DMS79 treated with DMSO at 0.1 percent for 48 hours (cell line): ENCODE results near the gene NFATC2.

ENCODE experiments used
- DNase-seq: peaks from one replicate; lab custom pipeline; 2025; lab: John Stamatoyannopoulos, UW

The NFATC2 gene

DNA sequence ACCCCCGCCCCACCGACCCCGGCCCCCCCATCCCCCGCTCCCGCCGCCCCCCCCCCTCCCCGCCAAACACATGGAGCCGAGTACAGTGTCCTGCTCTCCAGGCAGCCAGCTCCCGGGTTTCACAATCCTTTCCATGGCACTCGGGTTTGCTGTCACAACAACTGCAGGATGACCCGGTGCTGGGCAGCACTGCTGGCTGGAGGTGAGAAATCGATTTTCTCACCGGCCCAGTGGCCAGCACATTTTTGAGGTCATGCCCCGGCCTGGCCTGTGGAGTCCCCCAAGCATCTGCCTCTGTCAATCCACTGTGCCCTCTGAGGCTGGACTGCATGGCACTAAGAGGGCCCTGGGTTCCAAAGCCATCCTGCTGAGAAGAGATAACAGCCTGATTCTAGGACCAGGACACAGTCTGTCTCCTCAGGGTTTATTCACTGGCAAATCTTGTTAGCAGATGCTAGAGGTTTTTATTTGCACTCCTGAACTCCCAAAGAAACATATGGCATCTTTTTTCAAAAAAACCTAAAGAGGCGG is 129.5 kb downstream of the NFATC2 start:
- no peak for DNase-seq

DNA sequence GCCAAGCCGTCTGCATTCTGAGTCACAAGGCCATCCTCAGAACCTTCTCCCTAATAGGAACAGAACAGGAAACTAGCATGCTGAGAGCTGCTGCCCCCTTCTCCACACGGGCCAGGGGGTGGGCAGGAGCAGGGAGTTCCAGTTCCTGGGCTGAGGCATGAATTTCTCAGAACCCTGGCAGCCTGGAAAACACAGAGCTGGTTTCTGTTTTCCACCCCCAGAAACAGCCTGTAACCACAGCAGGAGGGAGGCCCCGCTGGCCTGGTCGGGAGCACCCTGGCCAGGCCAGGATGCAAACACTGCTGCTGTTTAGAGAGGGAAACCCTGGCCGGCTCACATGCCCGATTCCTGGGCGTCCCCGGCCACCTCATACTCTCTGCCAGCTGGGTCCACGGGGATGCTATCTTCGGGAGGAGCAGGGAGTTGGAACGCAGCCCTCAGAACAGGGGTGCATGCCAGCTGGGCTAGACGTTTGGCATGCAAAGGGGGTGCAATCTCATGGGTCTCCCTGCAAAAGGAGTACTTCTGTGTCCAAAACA is 130.1 kb downstream of the NFATC2 start:
- DNase-seq, result no peak

DNA sequence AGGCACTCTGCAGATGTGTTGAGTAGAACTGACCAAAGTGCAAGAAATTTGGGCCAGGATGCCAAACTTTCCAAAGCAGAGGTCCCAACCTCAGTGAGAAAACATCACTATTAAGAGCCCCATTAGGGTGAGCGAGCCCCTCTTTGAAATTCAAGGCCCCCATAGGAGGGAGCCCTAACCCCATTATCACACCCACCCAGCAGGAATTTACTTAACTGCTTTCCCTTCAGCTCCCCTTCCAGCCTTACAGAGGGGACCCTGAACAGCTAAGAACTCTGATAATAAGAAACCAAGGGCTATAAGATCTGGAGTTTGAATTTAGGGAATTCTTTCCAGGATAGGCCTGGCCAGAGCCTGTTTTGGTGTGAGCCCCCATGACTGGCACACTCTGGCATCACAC is 130.6 kb downstream of the NFATC2 start:
- DNase-seq, result no peak

DNA sequence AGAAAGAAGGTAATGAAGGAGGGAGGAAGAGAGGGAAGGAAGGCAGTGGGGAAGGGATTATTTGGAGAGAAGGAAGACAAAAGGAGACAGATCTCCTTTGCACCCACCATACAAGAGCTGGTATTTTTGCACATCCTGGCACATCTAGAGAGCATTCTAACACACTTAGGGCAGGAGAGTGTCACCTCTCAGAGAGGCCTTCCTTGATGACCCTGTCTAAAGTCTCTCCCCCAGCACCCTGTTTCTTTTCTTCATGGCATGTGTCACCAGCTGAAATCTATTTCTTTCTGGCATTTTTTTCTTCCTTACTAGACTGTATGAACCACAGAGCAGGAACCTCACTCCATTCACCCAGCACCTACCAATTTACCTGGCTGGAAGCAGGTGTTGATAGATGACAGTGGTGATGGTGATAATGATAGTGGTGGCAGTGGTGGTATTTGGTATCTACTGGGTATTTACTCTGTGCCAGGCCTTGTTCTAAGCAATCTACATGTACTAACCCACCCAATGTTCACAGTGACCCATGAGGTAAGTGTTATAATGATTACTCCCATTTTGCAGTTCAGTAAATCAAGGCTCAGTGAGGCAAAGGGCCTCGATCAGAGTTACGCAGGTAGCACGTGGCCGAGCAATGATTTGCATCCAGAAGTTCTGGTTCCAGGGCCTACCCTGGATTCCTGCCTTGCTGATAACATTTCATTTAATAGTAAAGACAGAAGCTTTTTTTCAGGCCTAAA is 131.8 kb downstream of the NFATC2 start:
- no peak for DNase-seq

DNA sequence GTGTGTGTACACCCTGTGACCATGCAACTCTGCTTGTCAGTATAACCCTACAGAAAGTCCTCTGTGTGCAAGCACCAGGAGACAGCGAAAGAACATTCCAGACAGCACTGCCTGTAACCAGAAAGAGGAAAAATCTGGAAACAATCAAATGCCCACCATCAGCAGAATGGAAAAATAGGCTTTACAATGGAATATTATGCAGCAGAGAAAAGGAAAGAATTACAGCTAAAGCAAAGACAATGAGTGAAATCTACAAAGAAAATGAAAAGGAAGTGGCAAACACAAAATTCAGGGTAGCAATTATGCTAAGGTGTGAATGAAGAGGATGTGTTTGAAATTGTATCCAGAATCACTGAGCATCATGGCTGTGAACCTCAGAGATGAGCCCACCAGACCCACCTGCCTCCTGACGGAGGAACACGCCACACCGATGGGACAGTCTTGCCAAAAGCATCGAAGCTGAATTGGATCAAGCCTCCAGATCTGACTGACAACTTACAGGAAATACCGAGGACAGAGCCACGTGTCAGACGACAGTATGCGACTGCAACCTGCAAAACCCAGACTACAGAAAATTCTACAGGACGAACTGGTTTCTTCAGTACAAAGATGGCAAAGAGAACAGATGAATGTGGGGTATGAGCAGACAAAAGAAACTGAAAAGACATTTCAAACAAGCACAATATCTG is 133.2 kb downstream of the NFATC2 start:
- DNase-seq, result no peak

DNA sequence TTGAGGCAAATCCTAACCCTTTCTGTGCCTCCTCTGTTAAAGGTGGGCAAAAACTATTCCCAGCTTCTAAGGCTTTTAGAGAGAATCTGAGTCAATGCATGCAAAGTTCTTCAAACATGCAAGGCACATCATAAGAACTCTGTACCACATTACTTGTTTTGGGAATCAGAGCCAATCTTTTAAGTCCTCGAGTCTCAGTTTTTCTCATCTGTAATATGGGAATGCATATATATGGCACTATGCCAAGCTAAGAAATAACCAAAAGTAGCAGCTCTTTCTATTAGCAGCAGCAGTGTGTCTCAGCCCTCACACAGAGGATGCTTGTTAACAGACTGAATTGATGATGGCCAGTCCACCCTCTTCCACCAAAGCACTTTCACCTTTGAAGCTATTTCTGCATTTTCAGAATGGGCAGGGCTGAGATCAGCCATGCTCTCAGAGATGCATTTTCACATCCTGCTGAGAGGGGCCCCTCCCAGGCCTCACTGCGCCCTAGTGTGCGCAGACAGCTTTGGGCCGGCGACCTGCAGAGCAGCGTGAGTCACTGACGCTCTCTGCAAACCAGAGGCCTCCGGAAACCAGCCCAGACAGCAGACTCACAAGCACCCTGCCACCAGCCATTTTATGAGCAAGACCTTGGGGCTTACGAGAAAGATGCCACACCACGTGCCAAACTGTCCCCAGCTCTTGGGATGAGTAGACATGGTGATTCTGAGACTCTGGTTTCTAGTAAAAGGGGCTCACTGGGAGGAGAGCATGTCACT is 138.0 kb downstream of the NFATC2 start:
- no peak for DNase-seq

DNA sequence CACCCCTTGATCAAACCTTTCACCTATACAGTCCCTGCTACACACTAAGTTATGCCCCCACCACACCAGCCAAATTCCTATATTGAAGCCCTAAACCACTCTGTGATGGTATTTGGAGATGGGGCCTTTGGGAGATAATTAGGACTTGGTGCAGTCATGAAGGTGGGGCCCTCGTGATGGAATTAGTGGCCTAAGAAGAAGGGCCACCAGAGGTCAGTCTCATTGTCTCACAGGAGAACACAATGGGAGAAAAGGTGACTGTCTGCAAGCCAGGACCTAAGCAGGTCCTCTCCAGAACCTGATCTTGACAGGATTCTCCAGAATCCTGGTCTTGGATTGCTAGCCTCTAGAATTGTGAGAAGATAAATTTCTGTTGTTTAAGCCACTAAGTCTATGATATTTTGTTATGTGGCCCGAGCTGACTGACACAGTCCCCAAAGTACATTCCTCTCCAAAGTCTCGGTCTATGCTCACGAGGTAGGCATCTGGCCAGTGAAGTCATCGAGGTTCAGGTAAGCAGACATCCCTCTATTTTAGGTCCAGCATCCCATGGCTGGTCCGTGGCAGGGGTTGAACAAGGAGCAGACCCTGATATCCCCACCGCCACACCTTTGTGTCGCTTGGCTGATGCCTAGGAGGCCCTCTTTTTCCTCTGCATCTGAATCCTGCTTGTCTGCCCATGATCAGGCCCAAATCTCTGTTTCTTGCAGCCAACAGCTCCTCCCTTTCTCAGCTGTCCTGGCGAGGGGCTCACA is 138.9 kb downstream of the NFATC2 start:
- no peak for DNase-seq

DNA sequence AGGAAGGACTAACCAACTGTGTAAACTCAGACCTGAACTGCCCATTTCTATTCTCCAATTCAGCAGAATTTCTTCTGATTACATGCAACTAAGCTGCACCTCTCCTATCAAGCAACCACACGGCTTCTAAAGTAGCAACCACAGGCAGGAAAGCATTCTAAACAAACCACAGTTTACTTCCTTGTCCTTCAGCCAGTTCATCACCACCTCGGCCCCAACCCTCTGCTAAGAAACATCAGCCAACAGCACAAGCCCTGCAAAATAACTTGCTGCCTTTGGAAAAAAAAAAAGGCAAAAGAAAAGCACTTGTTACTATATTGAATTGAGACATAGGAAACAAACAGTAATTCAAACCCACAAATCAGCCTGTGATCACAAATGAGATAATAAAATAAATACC is 140.3 kb downstream of the NFATC2 start:
- DNase-seq, result peak; percentile 24

DNA sequence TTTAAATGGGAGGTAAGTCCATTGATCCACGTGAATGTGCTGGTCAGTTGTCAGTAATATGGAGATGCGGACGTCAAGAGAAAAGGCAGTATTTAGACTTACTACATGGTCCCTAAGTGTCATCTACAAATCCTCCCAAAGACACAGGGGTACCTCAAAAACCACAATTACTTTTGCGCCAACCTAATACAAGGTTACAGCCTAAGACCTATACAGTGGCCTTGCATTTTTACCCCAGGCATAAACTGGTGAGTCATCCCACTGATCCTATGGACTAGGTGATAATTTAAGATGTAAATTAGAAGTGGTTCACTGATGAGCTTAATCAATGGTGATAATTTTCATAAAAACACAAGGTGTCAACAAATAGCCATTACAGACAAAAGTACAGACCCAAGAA is 141.0 kb downstream of the NFATC2 start:
- DNase-seq, result no peak

DNA sequence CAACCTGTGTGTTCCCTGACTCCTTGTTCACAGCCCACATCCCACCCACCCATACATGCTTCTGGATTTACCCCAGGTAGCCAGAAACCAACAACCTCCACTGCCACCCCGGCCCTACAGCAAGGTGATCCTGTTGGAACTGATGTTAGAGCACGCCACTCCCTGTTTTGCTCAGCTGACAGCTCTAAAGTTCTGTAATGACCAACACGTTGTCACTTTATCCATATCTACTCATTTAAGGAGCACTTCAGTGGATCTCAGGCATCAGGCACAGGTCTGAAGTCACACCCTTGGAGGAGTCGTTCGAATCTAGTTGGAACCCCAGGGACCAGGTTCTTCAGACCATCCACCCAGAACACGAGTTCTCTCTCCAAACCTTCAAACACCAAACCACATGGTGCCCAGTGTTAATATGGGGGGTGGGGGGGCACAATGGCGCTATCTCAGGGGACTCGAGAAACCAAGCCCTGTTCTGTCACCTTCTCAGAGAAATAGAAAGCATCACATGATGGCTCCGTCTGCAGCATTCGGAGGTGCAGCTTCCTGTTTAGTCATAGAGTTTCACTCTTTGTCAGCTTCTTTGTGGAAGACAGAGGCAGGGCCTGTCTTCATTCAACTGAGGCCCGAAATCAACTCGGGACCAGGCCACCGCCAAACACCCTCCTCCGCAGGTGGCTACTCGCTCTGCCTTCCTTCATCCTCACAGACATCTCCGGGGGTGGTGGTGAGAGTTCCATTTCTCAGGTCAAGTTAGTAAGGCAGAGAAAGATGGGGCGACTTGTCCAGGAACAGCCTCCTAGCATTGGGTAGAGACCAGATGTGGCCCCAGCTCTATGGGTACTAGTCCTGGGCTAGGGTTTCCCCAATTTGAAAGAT is 142.2 kb downstream of the NFATC2 start:
- DNase-seq, result no peak

DNA sequence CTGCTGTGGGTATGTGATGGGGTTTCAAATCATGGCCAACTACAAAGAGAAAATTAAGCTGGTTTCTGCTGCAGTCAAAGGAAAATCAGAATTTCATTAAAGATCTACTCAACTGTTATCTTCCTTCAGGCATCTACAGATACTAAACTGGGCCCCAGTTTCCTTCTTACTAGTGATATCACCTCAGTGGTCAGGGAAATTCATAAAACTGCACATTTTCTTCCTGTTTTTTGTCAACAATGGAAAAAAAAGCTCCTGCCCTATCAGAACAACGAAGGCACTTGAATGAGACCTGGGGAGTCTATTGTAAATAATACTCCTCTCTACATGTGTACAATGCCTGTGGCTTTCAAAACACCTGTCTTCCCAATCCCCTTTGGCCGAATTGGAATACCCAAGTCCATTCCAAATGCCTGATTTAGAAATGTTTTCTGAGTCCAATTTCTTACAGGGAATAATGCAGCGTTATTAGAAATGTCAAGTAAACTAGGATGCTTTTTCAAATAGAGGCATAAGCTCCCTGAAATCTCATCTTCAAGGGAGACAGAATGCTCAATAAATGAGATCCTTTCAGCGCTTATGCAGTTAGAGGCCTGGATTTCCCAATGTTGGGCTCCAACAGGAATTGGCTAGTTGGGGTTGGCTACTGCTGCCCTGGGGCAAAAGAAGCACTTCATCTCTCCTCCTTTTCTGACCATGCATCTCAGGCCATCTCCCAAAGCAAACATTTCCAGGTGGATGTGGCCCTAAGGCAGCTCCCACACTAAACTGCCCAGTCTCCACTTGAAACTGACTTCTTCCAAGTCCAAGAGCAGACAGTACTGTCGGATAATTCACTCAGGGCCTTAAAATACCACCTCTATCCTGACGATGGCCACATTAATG is 143.3 kb downstream of the NFATC2 start:
- DNase-seq, result no peak

DNA sequence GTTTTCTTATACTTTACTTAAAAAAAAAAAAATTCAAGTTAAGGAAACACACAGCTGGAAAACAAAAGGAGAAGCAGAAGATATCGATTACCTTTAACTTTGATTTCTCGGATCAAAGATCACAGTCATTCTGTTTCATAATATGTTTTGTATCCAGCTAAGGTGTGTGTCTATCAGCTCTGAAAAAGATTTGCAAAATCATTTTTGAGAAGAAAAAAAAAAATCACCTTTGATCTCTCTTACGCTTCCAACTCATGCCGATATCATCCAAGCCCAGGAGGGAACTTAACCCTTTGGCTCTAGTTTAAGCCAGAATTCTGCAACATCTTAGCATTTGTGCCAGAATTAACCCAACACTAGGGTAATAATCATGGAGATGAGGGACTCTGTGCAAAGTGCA is 144.0 kb downstream of the NFATC2 start:
- no peak for DNase-seq

DNA sequence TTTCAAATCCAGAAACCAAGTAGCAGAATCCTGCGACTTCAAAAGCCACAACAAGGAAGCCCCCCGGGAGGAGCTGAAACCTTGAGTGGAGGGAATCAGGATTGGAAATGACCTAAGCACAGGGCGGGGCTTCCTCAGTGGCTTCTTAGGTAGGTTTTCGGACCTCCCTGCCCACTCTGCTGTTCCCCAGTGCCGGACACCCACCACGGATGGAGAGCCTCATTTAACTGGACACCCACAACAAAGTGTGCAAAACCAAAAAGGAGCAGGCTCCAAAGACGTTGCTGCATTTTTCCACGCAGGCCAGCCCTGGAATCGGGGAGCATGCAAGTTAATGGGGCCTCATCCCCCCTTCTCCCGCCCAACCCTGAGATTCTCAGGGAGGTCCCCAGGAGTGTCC is 144.4 kb downstream of the NFATC2 start:
- DNase-seq, result no peak

DNA sequence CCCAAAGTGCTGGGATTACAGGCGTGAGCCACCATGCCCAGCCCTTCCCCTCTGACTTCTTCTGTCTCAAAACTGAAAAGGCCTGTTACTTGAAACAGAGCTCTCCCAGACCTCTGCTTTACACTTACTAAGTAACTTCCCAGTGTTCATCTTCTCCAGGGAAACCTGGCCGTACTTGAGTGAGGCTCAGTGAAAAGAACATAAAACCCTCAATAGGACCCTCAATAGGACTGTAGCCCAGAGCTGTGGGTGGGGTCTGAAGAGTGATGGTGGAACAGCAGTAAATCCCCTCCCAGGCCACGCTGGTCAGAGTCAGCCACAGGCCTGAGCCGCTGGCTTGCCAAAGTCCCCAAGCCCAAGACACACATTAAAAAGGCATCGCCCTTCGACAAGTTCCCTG is 145.4 kb downstream of the NFATC2 start:
- no peak for DNase-seq

DNA sequence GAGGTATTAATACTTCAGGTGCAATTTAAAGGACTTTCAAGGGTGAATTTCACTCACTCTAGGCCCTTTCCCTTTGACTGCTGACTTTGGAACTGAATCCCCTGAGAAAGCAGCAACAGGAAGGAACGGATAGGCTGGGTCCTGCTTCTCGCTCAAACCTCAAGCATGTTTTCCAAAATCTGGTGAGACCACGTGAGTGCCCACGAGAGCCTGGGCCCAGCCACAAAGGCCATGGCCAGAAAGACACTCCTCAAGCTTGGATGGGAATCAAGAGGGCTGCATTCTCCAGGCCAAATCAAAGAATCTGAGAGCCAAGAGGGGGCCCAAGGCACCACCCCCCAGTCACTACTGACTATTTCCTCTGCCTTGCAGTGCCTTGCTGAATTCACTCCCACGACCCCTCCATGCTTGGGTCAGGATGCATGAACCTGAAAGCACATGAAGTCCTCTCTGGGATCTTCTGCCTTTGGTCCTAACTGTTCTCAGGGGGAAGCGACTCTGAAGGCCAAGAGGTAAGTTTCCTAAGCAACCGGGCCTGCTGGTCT is 146.1 kb downstream of the NFATC2 start:
- DNase-seq, result no peak

DNA sequence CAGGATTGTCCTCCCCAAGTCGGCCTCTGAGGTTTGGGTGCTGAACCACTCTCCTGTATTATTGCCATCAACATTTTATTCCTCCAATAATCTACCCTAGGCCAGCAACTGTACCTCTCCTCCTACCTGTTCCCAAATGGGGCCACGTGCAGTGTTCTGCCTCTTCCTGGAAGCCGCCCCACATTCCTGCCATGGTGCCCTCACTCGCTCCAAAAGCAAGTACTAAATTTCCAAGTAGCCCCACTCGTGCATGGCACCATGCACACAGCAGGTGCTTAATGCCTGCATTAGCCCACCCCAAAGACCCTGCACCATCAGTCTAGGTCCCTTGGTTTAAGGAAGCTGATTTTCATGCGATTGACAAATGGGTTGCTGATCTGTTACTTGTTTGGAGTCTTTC is 147.8 kb downstream of the NFATC2 start:
- no peak for DNase-seq

DNA sequence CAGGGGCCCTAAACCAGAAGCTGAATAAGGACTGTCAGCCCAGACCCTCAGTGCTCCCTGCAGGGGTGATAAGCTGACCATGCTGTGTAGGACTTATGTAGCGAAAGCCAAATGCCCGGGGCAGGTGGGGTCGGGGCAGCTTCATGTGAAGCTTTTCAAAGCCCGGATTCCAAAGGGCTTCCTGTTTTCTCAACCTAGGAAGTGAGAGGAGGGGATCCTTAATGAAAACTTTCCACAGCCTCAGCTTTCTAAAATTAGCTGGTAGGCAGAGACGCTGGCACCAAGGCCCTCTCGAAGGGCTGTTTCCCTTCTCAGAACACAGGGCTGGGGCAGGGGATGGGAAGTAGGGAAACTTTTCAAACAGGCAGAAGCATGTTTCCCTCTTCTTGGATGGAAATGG is 148.9 kb downstream of the NFATC2 start:
- no peak for DNase-seq

DNA sequence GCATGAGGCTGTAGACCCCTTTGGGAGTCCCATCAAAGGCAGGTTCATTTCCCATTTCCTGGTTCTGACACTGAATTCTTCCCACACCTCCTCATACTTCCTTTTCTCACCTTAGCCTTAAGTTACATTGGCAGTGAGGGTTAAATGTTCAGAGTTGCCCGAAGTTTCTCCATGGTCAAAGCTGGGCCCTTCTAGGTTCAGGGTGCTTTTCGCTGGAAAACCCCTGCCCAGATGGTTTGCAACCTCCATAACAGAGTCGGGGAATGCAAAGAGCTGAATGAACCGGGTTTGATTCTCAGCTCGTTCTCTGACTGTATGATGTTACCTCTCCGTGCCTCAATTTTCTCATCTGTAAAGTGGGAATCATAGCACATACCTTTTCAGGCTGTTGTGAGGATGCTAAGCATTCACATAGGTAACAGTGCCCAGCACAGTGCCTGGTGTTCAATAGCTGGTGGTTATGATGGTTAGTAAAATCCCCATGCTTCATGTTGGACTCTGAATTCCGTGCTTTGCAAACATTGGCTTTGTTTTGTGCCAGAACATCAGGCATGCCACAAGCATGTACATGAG is 149.8 kb downstream of the NFATC2 start:
- no peak for DNase-seq

DNA sequence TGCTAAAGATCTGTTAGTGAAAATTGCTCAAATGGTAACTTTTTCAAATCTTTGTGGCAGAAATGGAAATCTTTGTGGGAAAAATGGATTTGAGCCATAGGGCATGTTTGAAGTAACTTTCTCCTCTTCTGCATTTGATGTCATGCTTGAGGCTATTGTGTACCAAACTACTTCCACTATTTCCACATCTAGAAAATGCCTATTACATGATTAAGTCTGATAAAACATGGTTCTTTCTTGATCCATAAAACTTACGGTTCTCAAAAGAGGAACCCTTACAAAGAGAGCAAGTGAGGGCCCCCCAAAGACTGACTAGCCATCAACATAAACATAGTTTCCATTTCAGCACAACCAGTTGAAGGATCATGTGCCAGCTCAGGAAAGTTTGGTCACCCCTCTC is 150.6 kb downstream of the NFATC2 start:
- no peak for DNase-seq
